Osteoblast (primary cell): ENCODE measurements around the gene MCCC1. TPM values are rescaled to one million over a fixed set of nuclear protein-coding genes. Genes with fewer than 3 reads are reported as not detected.

Experiments used
- DNase-seq: peaks from one replicate; pipeline ENCODE4 v3.0.0; 2011; ENCODE audit warnings: low spot score, mixed read lengths; ENCODE audit not compliant: insufficient read length; ENCODE audit errors: missing footprints
- H2AFZ ChIP-seq: 2 replicates; pipeline ENCODE4 v1.6.0; 2011; ENCODE audit warnings: mild to moderate bottlenecking, low read length
- H3K27ac ChIP-seq: 2 replicates; pipeline ENCODE4 v1.5.1; 2011; ENCODE audit warnings: mild to moderate bottlenecking, low read depth, low read length, moderate library complexity
- H3K27me3 ChIP-seq: 2 replicates; pipeline ENCODE4 v1.6.0; 2012; ENCODE audit warnings: mild to moderate bottlenecking, control low read depth, inconsistent platforms, low read length, moderate library complexity; ENCODE audit not compliant: insufficient read depth
- H3K36me3 ChIP-seq: 2 replicates; pipeline ENCODE4 v1.5.1; 2011; ENCODE audit warnings: mild to moderate bottlenecking, low read length, control low read depth, moderate library complexity; ENCODE audit not compliant: insufficient read depth
- H3K4me1 ChIP-seq: 2 replicates; pipeline ENCODE4 v1.5.1; 2011; ENCODE audit warnings: mild to moderate bottlenecking, low read length, control low read depth, moderate library complexity; ENCODE audit not compliant: insufficient read depth
- H3K4me2 ChIP-seq: 2 replicates; pipeline ENCODE4 v1.6.0; 2011; ENCODE audit warnings: mild to moderate bottlenecking, low read length; ENCODE audit not compliant: insufficient read depth
- H3K4me3 ChIP-seq: fragments of 200-600 bp; sonication (generic); 3 replicates; pipeline ENCODE4 v1.5.1; 2012; ENCODE audit warnings: mild to moderate bottlenecking, low read length, inconsistent platforms; ENCODE audit not compliant: insufficient read depth
- H3K79me2 ChIP-seq: 2 replicates; pipeline ENCODE4 v1.6.0; 2012; ENCODE audit warnings: mild to moderate bottlenecking, low read length, control low read depth, inconsistent platforms; ENCODE audit not compliant: insufficient read depth
- H3K9me3 ChIP-seq: 2 replicates; pipeline ENCODE4 v1.5.1; 2011; ENCODE audit warnings: low read depth, low read length, control low read depth
- H4K20me1 ChIP-seq: 2 replicates; pipeline ENCODE4 v1.6.0; 2012; ENCODE audit warnings: mild to moderate bottlenecking, low read length, control low read depth; ENCODE audit not compliant: insufficient read depth
- CTCF ChIP-seq: IDR thresholded peaks from 2 replicates; pipeline ENCODE4 v1.5.1; 2011; ENCODE audit warnings: mild to moderate bottlenecking, low read depth, low read length, moderate library complexity; ENCODE audit errors: extremely low read depth
- total RNA-seq: library from RNA; depleted of rRNA; stranded (reverse); fragments of >200 nt; gene quantifications from 2 replicates; pipeline ENCODE4 v1.2.3, GENCODE V29; 2012

Gene MCCC1
- total RNA-seq, 1 donor: 20.6 TPM

- no peak for TF ChIP-seq CTCF
- H2AFZ ChIP-seq: no peak overlapping the region
- peak overlapping the region; percentile 61 for H3K27ac ChIP-seq
Observed at GRCh38 chr3:183100376-183100775, 1.1 kb upstream of the MCCC1 start.

GRCh38 chr3:183099838-183100204, 525 bp upstream of the MCCC1 start:
- H3K27me3 ChIP-seq: no peaks in the 10 kb centered on the region
- peaks cover 26% of the 10 kb centered on the region for H3K79me2 ChIP-seq
- DNase-seq: no peak
- H3K4me1 ChIP-seq: peaks cover 17% of the 10 kb centered on the region
- peak overlapping the region; percentile 61 for H3K27ac ChIP-seq
- H2AFZ ChIP-seq: peak overlapping the region; percentile 4
- no peak for TF ChIP-seq CTCF
- H3K4me2 ChIP-seq: peak overlapping the region; percentile 88
- no peaks in the 10 kb centered on the region for H4K20me1 ChIP-seq
- H3K4me3 ChIP-seq: peak overlapping the region; percentile 92
- H3K9me3 ChIP-seq: no peaks in the 10 kb centered on the region
- H3K36me3 ChIP-seq: no peaks in the 10 kb centered on the region

More at GRCh38 chr3:183100376-183100775, 1.1 kb upstream of the MCCC1 start:
- peaks cover 17% of the 10 kb centered on the region for H3K4me1 ChIP-seq
- no peaks in the 10 kb centered on the region for H3K27me3 ChIP-seq
- H3K4me2 ChIP-seq: peak overlapping the region; percentile 13
- H3K4me3 ChIP-seq: no peak overlapping the region
- H3K79me2 ChIP-seq: peaks cover 26% of the 10 kb centered on the region
- H3K36me3 ChIP-seq: no peaks in the 10 kb centered on the region
- H4K20me1 ChIP-seq: no peaks in the 10 kb centered on the region
- no peak for DNase-seq
- H3K9me3 ChIP-seq: no peaks in the 10 kb centered on the region

GRCh38 chr3:183098536-183099025, 715 bp downstream of the MCCC1 start:
- no peaks in the 10 kb centered on the region for H3K27me3 ChIP-seq
- no peaks in the 10 kb centered on the region for H4K20me1 ChIP-seq
- H3K36me3 ChIP-seq: no peaks in the 10 kb centered on the region
- peak overlapping the region; percentile 88 for H3K4me2 ChIP-seq
- peak; percentile 68 for DNase-seq
- peak overlapping the region; percentile 97 for H2AFZ ChIP-seq
- no peaks in the 10 kb centered on the region for H3K9me3 ChIP-seq
- no peak for TF ChIP-seq CTCF
- H3K27ac ChIP-seq: peak overlapping the region; percentile 75
- H3K4me1 ChIP-seq: peaks cover 17% of the 10 kb centered on the region
- peak overlapping the region; percentile 92 for H3K4me3 ChIP-seq
- H3K79me2 ChIP-seq: peaks cover 26% of the 10 kb centered on the region

GRCh38 chr3:183094711-183095110, 4.6 kb downstream of the MCCC1 start:
- Histone ChIP-seq H2AFZ (no peak overlapping the region), H3K79me2 (peaks cover 26% of the 10 kb centered on the region), H3K4me2 (no peak overlapping the region), H3K27ac (no peak overlapping the region), H3K4me1 (peaks cover 9% of the 10 kb centered on the region), H4K20me1 (no peaks in the 10 kb centered on the region), H3K36me3 (peaks cover 18% of the 10 kb centered on the region), H3K4me3 (no peak overlapping the region), H3K9me3 (no peaks in the 10 kb centered on the region), H3K27me3 (no peaks in the 10 kb centered on the region)
- no peak for TF ChIP-seq CTCF
- no peak for DNase-seq
